A673 (cell line): ENCODE results near the gene FOXN3.

Source experiments
- EZH2 ChIP-seq: fragments of 200-600 bp; sonication (generic); IDR thresholded peaks from 2 replicates; pipeline ENCODE4 v1.6.1; 2017; ENCODE audit warnings: borderline replicate concordance, low read depth, mild to moderate bottlenecking, mixed read lengths, antibody characterized with exemption, low read length; ENCODE audit not compliant: poor library complexity, severe bottlenecking
- TF ChIP-seq, protein P1 (sequence below): fragments of 300-800, 200-600 bp; sonication (generic); conservative IDR thresholded peaks from 2 replicates; pipeline ENCODE4 v1.5.1; 2017; ENCODE audit warnings: low read depth, mild to moderate bottlenecking, antibody characterized with exemption, low read length, moderate library complexity, mixed read lengths

DNA sequence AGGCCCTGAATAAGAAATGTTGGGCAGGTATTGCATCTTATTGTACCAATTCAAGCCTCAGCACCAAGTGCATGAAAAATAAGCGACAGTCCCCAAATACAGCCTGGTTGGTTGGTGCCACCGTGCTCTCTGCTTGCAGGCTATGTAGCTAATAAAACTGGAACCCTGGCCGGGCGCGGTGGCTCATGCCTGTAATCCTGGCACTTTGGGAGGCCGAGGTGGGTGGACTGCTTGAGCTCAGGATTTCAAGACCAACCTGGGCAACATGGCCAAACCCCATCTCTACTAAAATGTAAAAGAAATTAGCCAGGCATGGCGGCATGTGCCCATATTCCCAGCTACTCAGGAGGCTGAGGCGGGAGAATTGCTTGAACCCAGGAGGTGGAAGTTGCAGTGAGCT lies 25.5 kb downstream of the FOXN3 start:
- TF ChIP-seq, protein P1, sequence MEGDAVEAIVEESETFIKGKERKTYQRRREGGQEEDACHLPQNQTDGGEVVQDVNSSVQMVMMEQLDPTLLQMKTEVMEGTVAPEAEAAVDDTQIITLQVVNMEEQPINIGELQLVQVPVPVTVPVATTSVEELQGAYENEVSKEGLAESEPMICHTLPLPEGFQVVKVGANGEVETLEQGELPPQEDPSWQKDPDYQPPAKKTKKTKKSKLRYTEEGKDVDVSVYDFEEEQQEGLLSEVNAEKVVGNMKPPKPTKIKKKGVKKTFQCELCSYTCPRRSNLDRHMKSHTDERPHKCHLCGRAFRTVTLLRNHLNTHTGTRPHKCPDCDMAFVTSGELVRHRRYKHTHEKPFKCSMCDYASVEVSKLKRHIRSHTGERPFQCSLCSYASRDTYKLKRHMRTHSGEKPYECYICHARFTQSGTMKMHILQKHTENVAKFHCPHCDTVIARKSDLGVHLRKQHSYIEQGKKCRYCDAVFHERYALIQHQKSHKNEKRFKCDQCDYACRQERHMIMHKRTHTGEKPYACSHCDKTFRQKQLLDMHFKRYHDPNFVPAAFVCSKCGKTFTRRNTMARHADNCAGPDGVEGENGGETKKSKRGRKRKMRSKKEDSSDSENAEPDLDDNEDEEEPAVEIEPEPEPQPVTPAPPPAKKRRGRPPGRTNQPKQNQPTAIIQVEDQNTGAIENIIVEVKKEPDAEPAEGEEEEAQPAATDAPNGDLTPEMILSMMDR = no peak
- no peak for TF ChIP-seq EZH2
